ENCODE data around the gene SCAF4. TPM values are rescaled to one million over a fixed set of nuclear protein-coding genes. Genes with fewer than 3 reads are reported as not detected.

SCAF4 gene
- total RNA-seq, 4 donors from 2014 or later: 15.6 to 34.2 (median 17.7) TPM

GRCh38 chr21:31650930-31651329, 81.0 kb downstream of the SCAF4 start:
- TF ChIP-seq, protein P1, sequence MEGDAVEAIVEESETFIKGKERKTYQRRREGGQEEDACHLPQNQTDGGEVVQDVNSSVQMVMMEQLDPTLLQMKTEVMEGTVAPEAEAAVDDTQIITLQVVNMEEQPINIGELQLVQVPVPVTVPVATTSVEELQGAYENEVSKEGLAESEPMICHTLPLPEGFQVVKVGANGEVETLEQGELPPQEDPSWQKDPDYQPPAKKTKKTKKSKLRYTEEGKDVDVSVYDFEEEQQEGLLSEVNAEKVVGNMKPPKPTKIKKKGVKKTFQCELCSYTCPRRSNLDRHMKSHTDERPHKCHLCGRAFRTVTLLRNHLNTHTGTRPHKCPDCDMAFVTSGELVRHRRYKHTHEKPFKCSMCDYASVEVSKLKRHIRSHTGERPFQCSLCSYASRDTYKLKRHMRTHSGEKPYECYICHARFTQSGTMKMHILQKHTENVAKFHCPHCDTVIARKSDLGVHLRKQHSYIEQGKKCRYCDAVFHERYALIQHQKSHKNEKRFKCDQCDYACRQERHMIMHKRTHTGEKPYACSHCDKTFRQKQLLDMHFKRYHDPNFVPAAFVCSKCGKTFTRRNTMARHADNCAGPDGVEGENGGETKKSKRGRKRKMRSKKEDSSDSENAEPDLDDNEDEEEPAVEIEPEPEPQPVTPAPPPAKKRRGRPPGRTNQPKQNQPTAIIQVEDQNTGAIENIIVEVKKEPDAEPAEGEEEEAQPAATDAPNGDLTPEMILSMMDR (IDR thresholded peaks at IDR 0.05; ENCODE audit: low read depth): no peak

GRCh38 chr21:31647650-31648049, 84.3 kb downstream of the SCAF4 start:
- TF ChIP-seq, protein P1 (IDR thresholded peaks at IDR 0.05; ENCODE audit: low read depth): no peak

GRCh38 chr21:31644643-31645042, 87.3 kb downstream of the SCAF4 start:
- TF ChIP-seq, protein P1 (IDR thresholded peaks at IDR 0.05; ENCODE audit: low read depth): no peak

DNA sequence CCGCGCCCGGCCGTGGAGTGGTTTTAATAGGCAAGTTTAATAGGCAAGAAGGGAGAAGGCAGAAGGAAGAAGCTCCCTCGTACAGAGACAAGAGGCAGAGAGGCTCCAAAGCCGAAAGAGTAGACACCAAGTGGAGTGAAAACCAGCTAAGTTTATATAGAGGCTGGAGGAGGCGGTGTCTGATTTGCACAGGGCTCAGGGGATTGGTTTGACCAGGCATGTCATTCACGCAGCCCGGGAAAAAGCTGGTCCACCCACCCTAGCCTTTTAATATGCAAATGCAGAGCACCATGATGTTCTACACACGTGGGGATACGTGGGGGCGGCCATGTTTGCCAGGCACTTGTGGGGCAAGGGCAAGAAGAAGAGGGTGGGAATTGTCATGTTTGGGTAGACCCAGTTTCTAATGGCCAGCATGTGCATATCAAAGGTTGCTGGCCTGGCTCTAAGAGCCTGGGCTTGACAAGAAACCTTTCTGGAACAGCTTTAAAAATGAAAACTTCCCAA, 90.4 kb downstream of the SCAF4 start:
- TF ChIP-seq, protein P1 (IDR thresholded peaks at IDR 0.05; ENCODE audit: low read depth): no peak

DNA sequence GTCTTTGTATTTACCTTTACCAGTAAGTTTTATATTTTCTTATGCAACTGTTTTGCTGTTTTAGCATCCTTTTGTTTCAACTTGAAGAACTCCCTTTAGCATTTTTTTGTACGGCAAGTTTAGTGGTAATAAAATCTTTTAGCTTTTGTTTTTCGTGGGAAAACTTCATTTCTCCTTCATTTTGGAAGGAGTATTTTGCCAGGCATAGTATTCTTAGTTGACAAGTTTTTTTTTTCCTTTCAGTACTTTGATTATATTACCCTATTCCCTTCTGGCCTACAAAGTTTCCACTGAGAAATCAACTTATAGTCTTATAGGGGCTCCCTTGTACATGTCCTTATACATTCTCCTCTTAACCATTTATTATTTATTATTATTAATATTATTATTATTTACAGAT, 95.0 kb downstream of the SCAF4 start:
- TF ChIP-seq, protein P1 (IDR thresholded peaks at IDR 0.05; ENCODE audit: low read depth): no peak

- TF ChIP-seq, protein P1 (IDR thresholded peaks at IDR 0.05; ENCODE audit: low read depth): no peak
Observed at GRCh38 chr21:31634993-31635392, 96.9 kb downstream of the SCAF4 start.

DNA sequence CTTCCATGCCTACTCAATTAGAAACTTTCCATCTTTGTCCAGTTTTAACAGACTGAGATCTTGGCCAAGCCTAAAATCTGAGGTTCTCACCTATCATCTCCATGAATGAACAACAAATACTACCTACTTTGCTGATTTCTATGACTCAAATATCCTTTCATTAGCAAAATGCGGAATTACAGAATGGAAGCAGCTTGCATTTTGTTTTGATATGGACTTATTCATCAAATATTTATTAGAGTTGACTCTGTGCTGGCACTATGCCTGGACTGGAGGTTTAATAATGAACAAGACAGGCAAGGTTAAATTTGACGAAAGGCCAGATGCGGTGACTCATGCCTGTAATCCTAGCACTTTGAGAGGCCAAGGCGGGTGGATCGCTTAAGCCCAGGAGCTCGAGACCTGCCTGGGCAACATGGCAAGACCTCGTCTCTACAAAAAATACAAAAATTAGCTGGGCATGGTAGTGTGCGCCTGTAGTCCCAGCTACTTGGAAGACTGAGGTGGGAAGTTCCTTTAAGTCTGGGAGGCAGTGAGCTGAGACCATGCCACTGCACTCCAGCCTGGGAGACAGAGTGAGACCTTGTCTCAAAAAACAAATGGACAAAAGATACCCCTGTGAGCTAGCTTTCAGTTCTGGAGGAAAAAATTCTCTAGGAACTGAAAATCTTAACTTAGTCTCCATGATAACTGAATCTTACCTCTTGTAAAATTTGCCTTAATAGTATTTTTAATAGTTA, 101.8 kb downstream of the SCAF4 start:
- TF ChIP-seq, protein P1 (IDR thresholded peaks at IDR 0.05; ENCODE audit: low read depth): no peak
